Spinal cord (tissue), 10 donors: ENCODE data around the gene GRAP2. TPM values are rescaled to one million over a fixed set of nuclear protein-coding genes. Genes with fewer than 3 reads are reported as not detected.

Experiments
- DNase-seq, 6 donors: peaks; one replicate each; pipeline versions ENCODE4 v3.0.0 to v3.0.0-alpha.2; 2013 to 2015; ENCODE audit warnings: low spot score in 6 of 6, low read depth in 4 of 6
- H3K27ac ChIP-seq: one replicate; pipeline ENCODE4 v1.5.1; 2013; ENCODE audit warnings: low read depth, low read length, control low read depth
- H3K27me3 ChIP-seq: one replicate; pipeline ENCODE4 v1.6.1; 2013; ENCODE audit warnings: low read length; ENCODE audit not compliant: control insufficient read depth, insufficient read depth
- H3K36me3 ChIP-seq: one replicate; pipeline ENCODE4 v1.6.1; 2013; ENCODE audit warnings: low read length; ENCODE audit not compliant: control insufficient read depth, insufficient read depth
- H3K4me1 ChIP-seq: one replicate; pipeline ENCODE4 v1.6.1; 2013; ENCODE audit warnings: low read length; ENCODE audit not compliant: control insufficient read depth, insufficient read depth
- H3K4me3 ChIP-seq: one replicate; pipeline ENCODE4 v1.5.1; 2013; ENCODE audit warnings: low read depth, low read length, control low read depth
- H3K9me3 ChIP-seq: one replicate; pipeline ENCODE4 v1.6.1; 2013; ENCODE audit warnings: low read length; ENCODE audit not compliant: control insufficient read depth, insufficient read depth
- WGBS: methylation state at CpG from one replicate; pipeline ENCODE4 v1.1.5; 2013; ENCODE audit warnings: missing lambda C conversion rate; ENCODE audit not compliant: insufficient coverage; 5-methylcytosine and 5-hydroxymethylcytosine counted together
- polyA plus RNA-seq, 2 donors: library from polyadenylated mRNA; unstranded; fragments of 120-200 nt; gene quantifications; one replicate each; pipeline ENCODE4 v1.2.1, GENCODE V29; 2013; ENCODE audit not compliant: insufficient read length in 2 of 2
- total RNA-seq, 2 donors: library from RNA; depleted of rRNA in 1 of 2; stranded (reverse); fragments of 120-200 nt in 1 of 2; fragments of >200 nt in 1 of 2; gene quantifications; one replicate each; pipeline versions ENCODE4 v1.2.3 to v1.2.4, GENCODE V29; 2013 to 2014
- donor health status: healthy.

The GRAP2 gene
- total and polyA plus RNA-seq, 4 donors = 0.48 to 1.8 (median 0.73) TPM

DNA sequence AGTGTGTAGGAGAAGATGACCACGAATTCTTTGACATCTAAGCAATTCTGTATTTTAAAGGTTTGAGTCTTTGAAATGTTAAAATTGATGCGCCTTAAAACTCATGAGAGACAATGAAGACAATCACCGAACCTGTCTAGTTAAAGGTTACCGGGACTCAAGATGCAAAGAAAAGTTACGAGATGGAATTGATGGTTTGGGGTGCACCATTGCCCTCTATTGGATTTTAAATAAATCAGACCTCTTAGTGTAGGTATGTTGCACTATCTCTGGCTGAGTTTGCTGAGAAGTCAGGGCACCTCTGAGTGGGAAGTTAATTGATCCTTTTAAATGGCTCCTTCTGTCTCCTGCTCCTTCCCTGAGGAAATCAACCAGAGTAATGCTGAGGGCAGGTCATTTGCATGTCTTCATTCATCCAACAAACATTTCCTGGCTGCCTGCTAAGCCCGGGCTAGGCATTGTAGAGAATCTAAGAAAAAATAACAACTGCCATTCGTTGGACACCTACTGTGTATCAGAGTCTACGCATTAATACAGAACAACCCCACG lies 39.9 kb downstream of the GRAP2 start:
- peaks cover 2% of the 10 kb centered on the region for H3K27me3 ChIP-seq
- 51% methylated on average over 8 of the region's 9 CpGs for WGBS
- no peak overlapping the region for H3K27ac ChIP-seq
- H3K4me1 ChIP-seq = no peaks in the 10 kb centered on the region
- peak in 1 of 6 donors; percentile 71 for DNase-seq
- H3K36me3 ChIP-seq = no peaks in the 10 kb centered on the region
- no peaks in the 10 kb centered on the region for H3K9me3 ChIP-seq
- H3K4me3 ChIP-seq = no peak overlapping the region

- peaks cover 2% of the 10 kb centered on the region for H3K27me3 ChIP-seq
- WGBS = 90% methylated on average over 2 of the region's 2 CpGs
Measured at GRCh38 chr22:39941601-39942000, 40.7 kb downstream of the GRAP2 start.

GRCh38 chr22:39942439-39943230 lies 41.8 kb downstream of the GRAP2 start:
- no peaks in the 10 kb centered on the region for H3K36me3 ChIP-seq
- peaks cover 6% of the 10 kb centered on the region for H3K4me1 ChIP-seq
- H3K27me3 ChIP-seq = no peaks in the 10 kb centered on the region
- WGBS = 84% methylated on average over 3 of the region's 8 CpGs
- H3K4me3 ChIP-seq = no peak overlapping the region
- no peak overlapping the region for H3K27ac ChIP-seq
- H3K9me3 ChIP-seq = no peaks in the 10 kb centered on the region
- no peak for DNase-seq

More at GRCh38 chr22:39941601-39942000, 40.7 kb downstream of the GRAP2 start:
- Histone ChIP-seq H3K4me3 (no peak overlapping the region), H3K4me1 (peaks cover 1% of the 10 kb centered on the region), H3K9me3 (no peaks in the 10 kb centered on the region), H3K36me3 (no peaks in the 10 kb centered on the region), H3K27ac (no peak overlapping the region)
- DNase-seq = no peak

GRCh38 chr22:39943337-39943736 lies 42.5 kb downstream of the GRAP2 start:
- H3K4me3 ChIP-seq = no peak overlapping the region
- no peak overlapping the region for H3K27ac ChIP-seq
- WGBS = 53% methylated on average over 3 of the region's 5 CpGs
- H3K9me3 ChIP-seq = no peaks in the 10 kb centered on the region
- H3K4me1 ChIP-seq = peaks cover 6% of the 10 kb centered on the region
- H3K27me3 ChIP-seq = no peaks in the 10 kb centered on the region
- no peaks in the 10 kb centered on the region for H3K36me3 ChIP-seq
- peak in 1 of 6 donors; percentile 60 for DNase-seq

DNA sequence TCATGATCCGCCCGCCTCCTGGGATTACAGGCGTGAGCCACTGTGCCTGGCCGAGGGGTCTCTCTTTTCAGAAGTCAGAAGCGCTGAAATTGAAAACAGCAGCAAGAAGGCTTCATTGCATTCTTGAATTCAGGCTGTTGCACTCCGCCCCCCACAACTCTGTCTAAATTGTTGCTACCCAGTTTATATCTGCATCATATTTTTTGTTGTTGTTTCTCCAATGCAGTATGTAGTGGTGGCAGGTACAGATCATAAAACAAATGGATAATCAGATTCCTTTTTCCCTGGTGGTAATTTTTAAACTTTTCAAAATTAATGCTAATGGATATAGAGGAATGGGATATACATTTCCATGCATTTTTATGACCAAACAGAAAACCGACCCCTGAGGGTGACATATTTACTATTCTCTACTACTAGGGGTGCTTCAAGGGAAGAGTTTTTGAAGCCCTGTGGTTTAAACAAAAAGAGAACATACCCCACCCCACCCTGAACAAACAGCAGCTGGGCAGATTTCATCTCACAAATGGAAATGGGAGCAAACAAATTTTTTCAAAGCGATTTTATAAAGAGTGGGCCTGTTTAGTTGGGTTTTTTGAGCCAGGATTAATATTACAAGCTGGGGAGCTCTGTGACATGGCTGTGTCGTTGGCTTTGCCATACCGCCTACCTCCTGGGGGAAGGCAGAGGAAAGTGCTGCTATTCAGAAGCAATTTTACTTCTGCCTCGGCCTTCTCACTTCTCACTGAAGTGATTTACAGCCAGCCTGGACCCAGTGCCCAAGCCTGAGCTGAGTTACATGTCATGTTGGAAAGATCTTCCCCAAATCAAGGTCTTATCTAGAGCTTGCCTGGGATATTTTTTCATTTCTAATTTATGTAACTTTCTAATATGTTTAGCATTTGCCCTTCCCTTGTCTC lies 43.3 kb downstream of the GRAP2 start:
- no peak overlapping the region for H3K4me3 ChIP-seq
- 97% methylated on average over 5 of the region's 11 CpGs for WGBS
- no peak overlapping the region for H3K27ac ChIP-seq

DNA sequence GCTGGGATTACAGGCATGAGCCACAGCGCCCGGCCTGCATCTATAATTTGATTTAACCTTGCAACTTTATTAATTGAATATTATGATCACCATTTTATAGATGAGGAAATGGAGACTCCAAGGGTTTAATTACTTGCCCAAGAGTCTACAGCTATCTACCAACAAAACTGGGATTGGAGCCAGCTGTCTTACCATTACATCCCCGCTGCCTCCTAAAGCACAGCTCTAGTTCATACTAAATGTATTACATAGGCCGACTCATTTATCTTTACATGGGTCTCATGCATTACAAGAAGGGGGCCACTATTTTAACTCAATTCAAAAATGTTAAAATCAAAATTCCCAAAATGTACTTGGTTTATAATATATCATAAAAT lies 45.2 kb downstream of the GRAP2 start:
- no peaks in the 10 kb centered on the region for H3K9me3 ChIP-seq
- peak in 1 of 6 donors; percentile 39 for DNase-seq
- no peak overlapping the region for H3K4me3 ChIP-seq
- H3K36me3 ChIP-seq = no peaks in the 10 kb centered on the region
- WGBS = 100% methylated on average over 1 of the region's 4 CpGs
- peaks cover 6% of the 10 kb centered on the region for H3K4me1 ChIP-seq
- H3K27me3 ChIP-seq = no peaks in the 10 kb centered on the region
- no peak overlapping the region for H3K27ac ChIP-seq

More for the DNA sequence above, 43.3 kb downstream of the GRAP2 start:
- H3K36me3 ChIP-seq = no peaks in the 10 kb centered on the region
- H3K4me1 ChIP-seq = peaks cover 6% of the 10 kb centered on the region
- H3K27me3 ChIP-seq = no peaks in the 10 kb centered on the region
- no peak for DNase-seq
- no peaks in the 10 kb centered on the region for H3K9me3 ChIP-seq

DNA sequence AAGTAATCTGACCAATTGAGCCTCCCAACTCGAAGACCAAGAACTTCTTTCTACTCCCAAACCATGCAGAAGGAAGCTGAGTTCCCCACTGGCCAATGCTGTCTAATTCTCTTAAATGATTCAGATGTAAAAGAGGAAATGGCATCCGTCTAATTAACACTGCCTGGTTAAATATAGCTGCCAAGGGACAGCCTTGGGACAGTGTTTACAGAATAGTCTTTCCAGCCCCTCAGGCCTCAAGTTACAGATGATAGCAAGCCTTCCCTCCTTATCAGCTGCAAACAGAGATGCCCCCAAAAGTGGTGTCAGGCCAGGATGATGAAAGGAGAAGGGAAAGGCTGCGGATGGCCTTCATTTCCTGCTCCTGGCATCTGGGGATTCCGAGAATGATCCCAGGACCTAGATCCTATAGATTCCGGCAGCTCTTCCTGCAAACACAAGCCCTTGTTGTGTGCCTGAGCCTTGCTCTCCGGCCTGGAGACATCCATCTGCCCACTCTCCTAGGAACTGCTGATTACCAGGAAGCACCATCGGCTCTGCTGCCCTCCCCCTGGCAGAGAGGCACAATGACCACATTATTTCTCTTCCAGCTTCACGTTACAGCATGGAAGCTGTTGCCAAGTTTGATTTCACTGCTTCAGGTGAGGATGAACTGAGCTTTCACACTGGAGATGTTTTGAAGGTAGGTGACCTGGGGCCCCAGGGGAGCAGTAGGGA lies 45.8 kb downstream of the GRAP2 start:
- Histone ChIP-seq H3K4me1 (peaks cover 6% of the 10 kb centered on the region), H3K27ac (peak overlapping the region; percentile 37), H3K27me3 (no peaks in the 10 kb centered on the region), H3K4me3 (no peak overlapping the region), H3K9me3 (no peaks in the 10 kb centered on the region), H3K36me3 (no peaks in the 10 kb centered on the region)
- 31% methylated on average over 5 of the region's 8 CpGs for WGBS
- DNase-seq = peak in 2 of 6 donors; percentile 47 to 60

DNA sequence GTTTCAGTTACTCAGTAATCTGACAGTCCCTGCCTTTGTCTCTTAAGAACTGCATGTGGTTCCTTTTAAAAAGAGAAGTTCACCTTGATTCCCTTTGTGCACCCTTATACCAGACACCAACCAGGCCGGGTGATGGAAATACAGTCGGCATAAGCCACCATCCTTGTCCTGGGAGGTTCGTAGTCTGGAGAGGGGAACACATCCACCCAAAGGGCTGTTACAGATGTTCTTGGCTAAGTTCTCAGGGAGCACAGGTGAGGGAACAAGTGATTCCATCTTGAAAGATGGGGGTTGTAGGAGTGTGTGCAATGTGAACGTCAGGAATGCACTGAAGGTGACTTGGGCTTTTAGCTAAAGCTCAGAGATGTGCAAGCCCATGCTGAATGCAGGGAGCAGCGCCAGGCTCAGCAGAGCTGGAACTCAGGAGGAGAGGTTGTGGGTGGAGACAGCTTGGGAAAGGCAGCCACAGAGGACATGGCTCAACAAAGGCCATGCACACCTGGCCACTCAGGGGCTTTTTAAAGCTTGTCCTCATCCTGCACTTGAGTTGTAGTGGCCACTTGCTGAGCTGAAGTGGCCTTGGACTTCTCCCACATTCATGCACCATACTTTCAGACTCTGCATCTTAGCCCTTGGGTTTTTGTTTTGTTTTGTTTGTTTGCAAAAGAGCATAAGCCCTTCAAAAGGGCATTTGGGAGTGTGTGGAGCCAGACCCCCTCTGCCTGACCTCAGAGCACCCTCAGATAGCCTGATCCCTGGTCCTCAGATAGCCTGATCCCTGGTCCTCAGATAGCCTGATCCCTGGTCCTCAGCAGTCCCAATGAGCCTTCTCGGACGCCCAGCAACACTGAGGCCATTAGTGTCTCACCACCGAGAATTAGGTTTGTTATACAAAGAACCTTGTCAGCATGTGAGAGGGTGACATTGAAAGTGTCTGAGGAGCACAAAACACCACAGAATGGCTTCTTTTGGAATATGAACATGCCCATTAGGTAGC lies 46.6 kb downstream of the GRAP2 start:
- no peak for DNase-seq
- 94% methylated on average over 6 of the region's 8 CpGs for WGBS
- Histone ChIP-seq H3K27ac (no peak overlapping the region), H3K36me3 (no peaks in the 10 kb centered on the region), H3K27me3 (no peaks in the 10 kb centered on the region), H3K9me3 (no peaks in the 10 kb centered on the region), H3K4me3 (no peak overlapping the region), H3K4me1 (peaks cover 6% of the 10 kb centered on the region)
